ENCODE data around the gene GPR87.

Gene GPR87

DNA sequence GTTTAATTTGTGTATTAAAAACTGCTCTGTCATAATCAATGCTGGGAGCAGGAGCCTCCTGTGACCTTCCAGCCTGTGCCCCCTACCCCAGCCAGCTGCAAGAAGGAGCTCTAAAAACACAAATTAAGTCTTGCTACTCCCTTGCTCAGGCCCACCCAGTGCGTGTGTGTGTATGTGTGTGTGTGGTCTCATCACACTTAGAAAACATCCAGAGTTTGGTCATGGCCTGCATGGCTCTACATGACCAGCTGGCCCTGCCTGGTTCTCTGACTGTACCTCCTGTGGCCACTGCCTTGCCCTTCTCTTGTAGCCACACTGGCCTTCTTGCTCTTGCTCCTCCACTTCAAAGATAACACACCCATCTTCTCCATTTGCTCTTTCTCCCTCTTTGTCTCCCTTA, 52.0 kb downstream of the GPR87 start:
- Histone ChIP-seq H3K9ac (no peak overlapping the region), H3K36me3 (ENCODE audit: insufficient read depth) (no peaks in the 10 kb centered on the region), H2AFZ (ENCODE audit: low read depth) (no peak overlapping the region), H3K79me2 (ENCODE audit: insufficient read depth, low read depth) (no peaks in the 10 kb centered on the region), H3K27me3 (ENCODE audit: insufficient read depth, low read depth) (no peaks in the 10 kb centered on the region), H3K4me1 (ENCODE audit: low read depth, poor library complexity, severe bottlenecking) (no peaks in the 10 kb centered on the region), H3K27ac (no peak overlapping the region), H3K4me3 (IDR thresholded peaks at IDR 0.05; ENCODE audit: insufficient read depth, low read depth, low read length) (no peak overlapping the region), H3K4me2 (no peak overlapping the region), H4K20me1 (ENCODE audit: insufficient read depth) (no peaks in the 10 kb centered on the region)
- TF ChIP-seq, protein P1, sequence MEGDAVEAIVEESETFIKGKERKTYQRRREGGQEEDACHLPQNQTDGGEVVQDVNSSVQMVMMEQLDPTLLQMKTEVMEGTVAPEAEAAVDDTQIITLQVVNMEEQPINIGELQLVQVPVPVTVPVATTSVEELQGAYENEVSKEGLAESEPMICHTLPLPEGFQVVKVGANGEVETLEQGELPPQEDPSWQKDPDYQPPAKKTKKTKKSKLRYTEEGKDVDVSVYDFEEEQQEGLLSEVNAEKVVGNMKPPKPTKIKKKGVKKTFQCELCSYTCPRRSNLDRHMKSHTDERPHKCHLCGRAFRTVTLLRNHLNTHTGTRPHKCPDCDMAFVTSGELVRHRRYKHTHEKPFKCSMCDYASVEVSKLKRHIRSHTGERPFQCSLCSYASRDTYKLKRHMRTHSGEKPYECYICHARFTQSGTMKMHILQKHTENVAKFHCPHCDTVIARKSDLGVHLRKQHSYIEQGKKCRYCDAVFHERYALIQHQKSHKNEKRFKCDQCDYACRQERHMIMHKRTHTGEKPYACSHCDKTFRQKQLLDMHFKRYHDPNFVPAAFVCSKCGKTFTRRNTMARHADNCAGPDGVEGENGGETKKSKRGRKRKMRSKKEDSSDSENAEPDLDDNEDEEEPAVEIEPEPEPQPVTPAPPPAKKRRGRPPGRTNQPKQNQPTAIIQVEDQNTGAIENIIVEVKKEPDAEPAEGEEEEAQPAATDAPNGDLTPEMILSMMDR (conservative IDR thresholded peaks at IDR 0.05; ENCODE audit: low read depth, low read length) = no peak

DNA sequence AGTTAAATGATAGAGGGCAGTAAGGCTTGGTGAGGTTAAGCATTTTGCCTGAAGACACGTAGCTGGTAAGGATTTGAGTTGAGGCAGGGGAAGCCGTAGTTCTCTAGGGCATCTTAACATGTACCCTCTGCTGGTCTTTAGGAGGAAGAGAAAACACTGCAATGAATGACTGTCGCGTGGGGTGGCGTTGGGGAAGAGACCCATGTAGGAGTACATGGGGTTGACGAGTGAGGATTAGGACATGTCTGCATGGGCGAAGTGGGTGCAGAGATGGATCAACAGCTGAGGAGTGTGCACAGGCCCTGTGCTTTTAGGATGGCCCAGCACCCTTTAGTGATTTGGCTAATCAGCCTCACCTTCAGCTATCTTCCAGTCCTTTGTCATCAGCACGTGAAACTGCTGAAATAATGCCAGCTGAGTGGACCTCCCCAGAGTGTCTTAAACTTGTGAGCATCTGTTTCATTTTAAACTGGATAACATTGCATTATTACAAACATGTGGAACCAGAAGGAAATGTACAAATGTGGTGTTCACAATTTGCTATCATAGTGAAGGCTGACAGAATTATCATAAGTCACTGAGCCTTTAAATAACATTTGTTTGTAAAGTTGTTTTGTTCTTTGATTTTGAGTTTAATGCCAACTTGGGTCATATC, 53.6 kb downstream of the GPR87 start:
- no peak overlapping the region for H3K4me3 ChIP-seq (IDR thresholded peaks at IDR 0.05; ENCODE audit: insufficient read depth, low read depth, low read length)
- H2AFZ ChIP-seq (ENCODE audit: low read depth) = no peak overlapping the region
- H3K79me2 ChIP-seq (ENCODE audit: insufficient read depth, low read depth) = no peaks in the 10 kb centered on the region
- no peak overlapping the region for H3K9ac ChIP-seq
- no peaks in the 10 kb centered on the region for H3K36me3 ChIP-seq (ENCODE audit: insufficient read depth)
- no peaks in the 10 kb centered on the region for H3K4me1 ChIP-seq (ENCODE audit: low read depth, poor library complexity, severe bottlenecking)
- TF ChIP-seq, protein P1 (conservative IDR thresholded peaks at IDR 0.05; ENCODE audit: low read depth, low read length) = no peak
- no peaks in the 10 kb centered on the region for H3K27me3 ChIP-seq (ENCODE audit: insufficient read depth, low read depth)
- H3K4me2 ChIP-seq = no peak overlapping the region
- H3K27ac ChIP-seq = no peak overlapping the region
- H4K20me1 ChIP-seq (ENCODE audit: insufficient read depth) = no peaks in the 10 kb centered on the region

DNA sequence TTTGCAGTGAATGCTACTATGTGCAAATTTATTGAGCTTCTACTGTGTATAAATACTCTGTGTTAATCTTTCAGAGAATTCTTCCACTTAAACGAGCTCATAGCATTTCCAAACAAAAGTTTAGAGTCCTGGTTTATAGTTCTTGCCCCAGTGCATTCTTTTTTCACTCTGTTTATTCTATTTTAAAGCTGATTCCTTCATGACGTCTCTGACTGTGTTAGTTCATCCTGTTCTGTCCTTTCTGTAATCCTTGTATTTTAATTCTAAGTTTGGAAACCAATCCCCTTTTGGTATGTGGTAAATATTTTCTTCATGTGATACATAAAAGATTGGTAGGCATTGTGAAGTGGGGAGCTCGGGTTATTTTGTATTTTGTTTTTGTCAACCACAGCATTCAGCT, 57.0 kb downstream of the GPR87 start:
- TF ChIP-seq, protein P1 (conservative IDR thresholded peaks at IDR 0.05; ENCODE audit: low read depth, low read length) = no peak
- Histone ChIP-seq H3K36me3 (ENCODE audit: insufficient read depth) (no peaks in the 10 kb centered on the region), H3K27me3 (ENCODE audit: insufficient read depth, low read depth) (no peaks in the 10 kb centered on the region), H2AFZ (ENCODE audit: low read depth) (no peak overlapping the region), H3K79me2 (ENCODE audit: insufficient read depth, low read depth) (no peaks in the 10 kb centered on the region), H3K4me1 (ENCODE audit: low read depth, poor library complexity, severe bottlenecking) (no peaks in the 10 kb centered on the region), H3K4me3 (IDR thresholded peaks at IDR 0.05; ENCODE audit: insufficient read depth, low read depth, low read length) (no peak overlapping the region), H3K4me2 (no peak overlapping the region), H3K9ac (no peak overlapping the region), H4K20me1 (ENCODE audit: insufficient read depth) (no peaks in the 10 kb centered on the region), H3K27ac (no peak overlapping the region)

DNA sequence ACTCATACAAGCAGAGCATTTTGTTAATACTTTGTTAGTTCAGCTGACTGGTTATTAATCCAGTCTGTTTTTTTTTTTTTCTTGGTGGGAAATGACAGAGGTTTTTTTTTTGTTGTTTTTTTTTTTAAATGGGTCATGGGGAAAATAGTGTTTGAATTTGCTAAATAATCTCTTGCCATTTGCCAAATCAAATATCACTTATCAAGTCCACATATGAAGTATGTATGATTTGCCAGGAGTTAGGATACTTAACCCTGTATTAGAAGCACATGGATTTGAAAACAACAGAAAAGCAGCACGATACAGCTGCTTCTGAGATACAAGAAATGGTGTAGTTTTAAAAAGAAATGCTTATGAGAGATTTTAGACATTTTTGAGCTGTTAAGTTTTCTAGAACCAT, 59.9 kb downstream of the GPR87 start:
- Histone ChIP-seq H3K4me3 (IDR thresholded peaks at IDR 0.05; ENCODE audit: insufficient read depth, low read depth, low read length) (no peak overlapping the region), H2AFZ (ENCODE audit: low read depth) (no peak overlapping the region), H3K36me3 (ENCODE audit: insufficient read depth) (no peaks in the 10 kb centered on the region), H3K27ac (no peak overlapping the region), H3K79me2 (ENCODE audit: insufficient read depth, low read depth) (no peaks in the 10 kb centered on the region), H3K27me3 (ENCODE audit: insufficient read depth, low read depth) (no peaks in the 10 kb centered on the region), H3K4me2 (no peak overlapping the region), H4K20me1 (ENCODE audit: insufficient read depth) (no peaks in the 10 kb centered on the region), H3K4me1 (ENCODE audit: low read depth, poor library complexity, severe bottlenecking) (no peaks in the 10 kb centered on the region), H3K9ac (no peak overlapping the region)
- TF ChIP-seq, protein P1 (conservative IDR thresholded peaks at IDR 0.05; ENCODE audit: low read depth, low read length) = no peak

Measured in KMS-11 (cell line).